ENCODE data around the gene NRL. TPM values are rescaled to one million over a fixed set of nuclear protein-coding genes. Genes with fewer than 3 reads are reported as not detected.

The NRL gene
- total and polyA plus RNA-seq, 4 donors: 1.5 to 3.2 (median 2.8) TPM

DNA sequence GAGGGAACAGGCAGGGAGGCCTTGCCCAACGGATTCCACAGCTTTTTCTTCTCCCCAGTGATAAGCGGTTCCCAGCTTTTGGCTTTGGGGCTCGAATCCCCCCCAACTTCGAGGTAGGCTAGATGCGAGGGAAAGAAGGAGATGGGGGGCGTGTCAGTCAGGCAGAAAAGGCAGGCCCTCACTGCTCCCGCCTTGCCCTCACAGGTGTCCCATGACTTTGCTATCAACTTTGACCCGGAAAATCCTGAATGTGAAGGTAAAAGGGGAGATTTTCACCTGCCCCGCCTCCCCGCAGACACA, 38.5 kb downstream of the NRL start:
- Histone ChIP-seq H3K27me3 (ENCODE audit: control insufficient read depth in 4 of 4, insufficient read depth in 4 of 4, low read length in 3 of 4) (no peaks in the 10 kb centered on the region), H3K27ac (ENCODE audit: low read depth in 1 of 2, low read length in 2 of 2) (no peak overlapping the region), H3K9ac (ENCODE audit: low read depth in 1 of 2, low read length in 2 of 2) (no peak overlapping the region), H3K4me1 (ENCODE audit: control insufficient read depth in 4 of 4, insufficient read depth in 4 of 4, low read length in 3 of 4) (peaks cover 32 to 59% (median 48%) of the 10 kb centered on the region in 4 donors), H3K4me3 (ENCODE audit: low read depth in 1 of 3, low read length in 3 of 3) (no peak overlapping the region), H3K9me3 (ENCODE audit: control insufficient read depth in 4 of 4, low read length in 3 of 4) (no peaks in the 10 kb centered on the region), H3K36me3 (ENCODE audit: control insufficient read depth in 4 of 4, insufficient read depth in 3 of 4, low read depth in 1 of 4, low read length in 3 of 4) (no peaks in the 10 kb centered on the region)
- DNase-seq (ENCODE audit: low spot score): no peak
- WGBS: 92% methylated on average over 10 of the region's 10 CpGs
- no peak for TF ChIP-seq FOXA1 (IDR thresholded peaks at IDR 0.05)
- TF ChIP-seq SP1 (IDR thresholded peaks at IDR 0.05): no peak
- TF ChIP-seq, protein P1, sequence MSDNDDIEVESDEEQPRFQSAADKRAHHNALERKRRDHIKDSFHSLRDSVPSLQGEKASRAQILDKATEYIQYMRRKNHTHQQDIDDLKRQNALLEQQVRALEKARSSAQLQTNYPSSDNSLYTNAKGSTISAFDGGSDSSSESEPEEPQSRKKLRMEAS (IDR thresholded peaks at IDR 0.05): no peak
- no peak for TF ChIP-seq ATF3 (IDR thresholded peaks at IDR 0.05)
- TF ChIP-seq, protein P2, sequence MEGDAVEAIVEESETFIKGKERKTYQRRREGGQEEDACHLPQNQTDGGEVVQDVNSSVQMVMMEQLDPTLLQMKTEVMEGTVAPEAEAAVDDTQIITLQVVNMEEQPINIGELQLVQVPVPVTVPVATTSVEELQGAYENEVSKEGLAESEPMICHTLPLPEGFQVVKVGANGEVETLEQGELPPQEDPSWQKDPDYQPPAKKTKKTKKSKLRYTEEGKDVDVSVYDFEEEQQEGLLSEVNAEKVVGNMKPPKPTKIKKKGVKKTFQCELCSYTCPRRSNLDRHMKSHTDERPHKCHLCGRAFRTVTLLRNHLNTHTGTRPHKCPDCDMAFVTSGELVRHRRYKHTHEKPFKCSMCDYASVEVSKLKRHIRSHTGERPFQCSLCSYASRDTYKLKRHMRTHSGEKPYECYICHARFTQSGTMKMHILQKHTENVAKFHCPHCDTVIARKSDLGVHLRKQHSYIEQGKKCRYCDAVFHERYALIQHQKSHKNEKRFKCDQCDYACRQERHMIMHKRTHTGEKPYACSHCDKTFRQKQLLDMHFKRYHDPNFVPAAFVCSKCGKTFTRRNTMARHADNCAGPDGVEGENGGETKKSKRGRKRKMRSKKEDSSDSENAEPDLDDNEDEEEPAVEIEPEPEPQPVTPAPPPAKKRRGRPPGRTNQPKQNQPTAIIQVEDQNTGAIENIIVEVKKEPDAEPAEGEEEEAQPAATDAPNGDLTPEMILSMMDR (IDR thresholded peaks at IDR 0.05; ENCODE audit: low read depth, low read length, missing input control): no peak
- TF ChIP-seq, protein P3, sequence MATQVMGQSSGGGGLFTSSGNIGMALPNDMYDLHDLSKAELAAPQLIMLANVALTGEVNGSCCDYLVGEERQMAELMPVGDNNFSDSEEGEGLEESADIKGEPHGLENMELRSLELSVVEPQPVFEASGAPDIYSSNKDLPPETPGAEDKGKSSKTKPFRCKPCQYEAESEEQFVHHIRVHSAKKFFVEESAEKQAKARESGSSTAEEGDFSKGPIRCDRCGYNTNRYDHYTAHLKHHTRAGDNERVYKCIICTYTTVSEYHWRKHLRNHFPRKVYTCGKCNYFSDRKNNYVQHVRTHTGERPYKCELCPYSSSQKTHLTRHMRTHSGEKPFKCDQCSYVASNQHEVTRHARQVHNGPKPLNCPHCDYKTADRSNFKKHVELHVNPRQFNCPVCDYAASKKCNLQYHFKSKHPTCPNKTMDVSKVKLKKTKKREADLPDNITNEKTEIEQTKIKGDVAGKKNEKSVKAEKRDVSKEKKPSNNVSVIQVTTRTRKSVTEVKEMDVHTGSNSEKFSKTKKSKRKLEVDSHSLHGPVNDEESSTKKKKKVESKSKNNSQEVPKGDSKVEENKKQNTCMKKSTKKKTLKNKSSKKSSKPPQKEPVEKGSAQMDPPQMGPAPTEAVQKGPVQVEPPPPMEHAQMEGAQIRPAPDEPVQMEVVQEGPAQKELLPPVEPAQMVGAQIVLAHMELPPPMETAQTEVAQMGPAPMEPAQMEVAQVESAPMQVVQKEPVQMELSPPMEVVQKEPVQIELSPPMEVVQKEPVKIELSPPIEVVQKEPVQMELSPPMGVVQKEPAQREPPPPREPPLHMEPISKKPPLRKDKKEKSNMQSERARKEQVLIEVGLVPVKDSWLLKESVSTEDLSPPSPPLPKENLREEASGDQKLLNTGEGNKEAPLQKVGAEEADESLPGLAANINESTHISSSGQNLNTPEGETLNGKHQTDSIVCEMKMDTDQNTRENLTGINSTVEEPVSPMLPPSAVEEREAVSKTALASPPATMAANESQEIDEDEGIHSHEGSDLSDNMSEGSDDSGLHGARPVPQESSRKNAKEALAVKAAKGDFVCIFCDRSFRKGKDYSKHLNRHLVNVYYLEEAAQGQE (IDR thresholded peaks at IDR 0.05): no peak
- no peak for TF ChIP-seq RAD21 (IDR thresholded peaks at IDR 0.05)
- TF ChIP-seq TAF1 (conservative IDR thresholded peaks at IDR 0.05): no peak
- no peak for TF ChIP-seq FOXA2 (IDR thresholded peaks at IDR 0.05)
- TF ChIP-seq RXRA (IDR thresholded peaks at IDR 0.05): no peak
- TF ChIP-seq EGR1 (IDR thresholded peaks at IDR 0.05; ENCODE audit: low read depth in 2 of 2): no peak
- no peak for TF ChIP-seq HNF4G (IDR thresholded peaks at IDR 0.05)
- TF ChIP-seq JUND (IDR thresholded peaks at IDR 0.05): no peak
- TF ChIP-seq YY1 (IDR thresholded peaks at IDR 0.05): no peak

DNA sequence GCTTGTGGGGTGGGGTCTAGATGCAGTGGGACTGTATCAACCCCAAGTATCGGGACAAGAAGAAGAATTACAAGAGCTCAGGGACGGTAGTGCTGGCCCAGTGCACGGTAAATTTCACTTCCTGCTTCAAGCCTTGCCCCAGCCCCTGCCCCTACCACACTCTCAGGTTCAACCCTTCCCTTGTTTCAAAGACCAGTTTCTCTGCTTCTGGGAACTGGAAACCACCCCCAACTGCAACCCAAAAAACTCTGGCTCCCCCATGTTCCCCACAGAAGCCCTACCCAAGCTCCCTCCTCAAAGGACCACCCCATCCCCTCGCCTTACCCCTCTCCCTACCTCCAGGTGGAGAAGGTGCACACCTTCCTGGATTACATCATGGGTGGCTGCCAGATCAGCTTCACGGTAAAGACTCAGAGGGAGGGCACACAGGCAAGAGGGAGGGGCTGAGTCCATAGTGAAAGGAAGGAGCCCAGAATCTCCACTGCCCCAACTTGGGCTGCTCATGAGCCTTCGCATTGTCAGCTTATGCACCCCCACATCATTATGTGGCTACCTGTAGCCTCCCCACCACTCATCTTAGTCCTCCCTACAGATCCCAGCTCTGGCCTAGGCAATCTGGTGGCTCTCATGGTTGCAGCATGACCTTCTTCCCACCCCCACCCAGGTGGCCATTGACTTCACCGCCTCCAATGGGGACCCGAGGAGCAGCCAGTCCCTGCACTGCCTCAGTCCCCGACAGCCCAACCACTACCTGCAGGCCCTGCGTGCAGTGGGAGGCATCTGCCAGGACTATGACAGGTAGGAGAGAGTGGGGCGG, 39.1 kb downstream of the NRL start:
- WGBS: 84% methylated on average over 11 of the region's 11 CpGs
- H3K27me3 ChIP-seq (ENCODE audit: control insufficient read depth in 4 of 4, insufficient read depth in 4 of 4, low read length in 3 of 4): no peaks in the 10 kb centered on the region
- H3K4me1 ChIP-seq (ENCODE audit: control insufficient read depth in 4 of 4, insufficient read depth in 4 of 4, low read length in 3 of 4): peaks cover 32 to 55% (median 44%) of the 10 kb centered on the region in 4 donors
- no peaks in the 10 kb centered on the region for H3K36me3 ChIP-seq (ENCODE audit: control insufficient read depth in 4 of 4, insufficient read depth in 3 of 4, low read depth in 1 of 4, low read length in 3 of 4)
- H3K9me3 ChIP-seq (ENCODE audit: control insufficient read depth in 4 of 4, low read length in 3 of 4): no peaks in the 10 kb centered on the region
- H3K27ac ChIP-seq (ENCODE audit: low read depth in 1 of 2, low read length in 2 of 2): peak overlapping the region in 1 of 2 donors; percentile 26
- TF ChIP-seq RXRA (IDR thresholded peaks at IDR 0.05): no peak
- no peak for TF ChIP-seq SP1 (IDR thresholded peaks at IDR 0.05)
- TF ChIP-seq JUND (IDR thresholded peaks at IDR 0.05): no peak
- no peak for TF ChIP-seq GABPA (IDR thresholded peaks at IDR 0.05 in 1 of 2, conservative IDR thresholded peaks at IDR 0.05 in 1 of 2)
- no peak for TF ChIP-seq TAF1 (conservative IDR thresholded peaks at IDR 0.05)
- TF ChIP-seq, protein P3 (IDR thresholded peaks at IDR 0.05): no peak
- TF ChIP-seq ATF3 (IDR thresholded peaks at IDR 0.05): no peak
- no peak overlapping the region for H3K4me3 ChIP-seq (ENCODE audit: low read depth in 1 of 3, low read length in 3 of 3)
- no peak overlapping the region for H3K9ac ChIP-seq (ENCODE audit: low read depth in 1 of 2, low read length in 2 of 2)
- DNase-seq (ENCODE audit: low spot score): no peak
